Panc1 (cell line): ENCODE data around the gene SCAF1.

ENCODE experiments used
- POLR2AphosphoS5 ChIP-seq: IDR thresholded peaks from 2 replicates; pipeline ENCODE4 v1.6.1; 2012; ENCODE audit warnings: mild to moderate bottlenecking, low read depth, low read length, moderate library complexity
- SIN3A ChIP-seq: IDR thresholded peaks from 2 replicates; pipeline ENCODE4 v1.6.1; 2012; ENCODE audit warnings: low read depth, mild to moderate bottlenecking, low read length, moderate library complexity, borderline replicate concordance; ENCODE audit not compliant: insufficient read depth
- TF ChIP-seq, protein P1 (sequence below): fragments of 450-650 bp; IDR thresholded peaks from 2 replicates; pipeline ENCODE4 v1.5.1; 2017; ENCODE audit warnings: mild to moderate bottlenecking
- TF ChIP-seq, protein P2 (sequence below), 2 experiments: IDR thresholded peaks; 2 replicates each; pipeline ENCODE4 v1.6.1; 2011 to 2012; ENCODE audit warnings: low read depth in 2 of 2, control low read depth in 1 of 2, low read length in 1 of 2, mild to moderate bottlenecking in 1 of 2, moderate library complexity in 1 of 2; ENCODE audit not compliant: insufficient read depth in 1 of 2

DNA sequence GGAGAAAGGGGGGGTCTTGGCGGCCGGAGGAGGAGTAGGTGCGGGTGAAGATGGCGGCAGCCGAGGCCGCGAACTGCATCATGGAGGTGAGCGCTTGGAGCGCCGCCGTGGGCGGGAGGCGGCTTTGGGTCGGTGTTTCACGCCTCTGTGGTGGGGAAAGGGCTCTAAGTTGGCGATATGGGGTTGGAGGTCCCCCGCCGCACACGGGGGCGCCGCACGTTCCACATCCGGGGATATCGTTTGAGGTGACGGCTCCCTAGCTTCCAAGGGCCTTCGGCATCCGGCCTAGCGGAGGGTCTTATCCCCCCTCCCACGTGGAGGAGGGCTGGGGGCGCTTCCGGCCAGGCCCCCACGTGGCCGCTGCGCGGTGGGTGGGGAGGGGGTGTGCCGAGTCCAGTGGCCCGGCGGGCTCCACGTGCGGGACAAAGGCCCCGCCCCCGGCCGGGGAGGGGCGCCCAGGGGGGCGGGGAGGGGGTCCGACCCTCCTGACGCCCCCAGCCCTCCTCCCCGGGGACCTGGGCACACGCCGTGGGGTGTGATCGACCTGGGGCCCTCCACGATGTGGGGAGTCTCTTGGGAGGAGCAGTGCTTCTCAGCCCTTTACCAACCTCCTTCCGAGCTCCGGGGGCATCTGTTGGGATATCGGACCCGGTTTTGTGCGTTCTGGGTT lies 35.4 kb downstream of the SCAF1 start, which contains the start of gene PRMT1:
- TF ChIP-seq, protein P1, sequence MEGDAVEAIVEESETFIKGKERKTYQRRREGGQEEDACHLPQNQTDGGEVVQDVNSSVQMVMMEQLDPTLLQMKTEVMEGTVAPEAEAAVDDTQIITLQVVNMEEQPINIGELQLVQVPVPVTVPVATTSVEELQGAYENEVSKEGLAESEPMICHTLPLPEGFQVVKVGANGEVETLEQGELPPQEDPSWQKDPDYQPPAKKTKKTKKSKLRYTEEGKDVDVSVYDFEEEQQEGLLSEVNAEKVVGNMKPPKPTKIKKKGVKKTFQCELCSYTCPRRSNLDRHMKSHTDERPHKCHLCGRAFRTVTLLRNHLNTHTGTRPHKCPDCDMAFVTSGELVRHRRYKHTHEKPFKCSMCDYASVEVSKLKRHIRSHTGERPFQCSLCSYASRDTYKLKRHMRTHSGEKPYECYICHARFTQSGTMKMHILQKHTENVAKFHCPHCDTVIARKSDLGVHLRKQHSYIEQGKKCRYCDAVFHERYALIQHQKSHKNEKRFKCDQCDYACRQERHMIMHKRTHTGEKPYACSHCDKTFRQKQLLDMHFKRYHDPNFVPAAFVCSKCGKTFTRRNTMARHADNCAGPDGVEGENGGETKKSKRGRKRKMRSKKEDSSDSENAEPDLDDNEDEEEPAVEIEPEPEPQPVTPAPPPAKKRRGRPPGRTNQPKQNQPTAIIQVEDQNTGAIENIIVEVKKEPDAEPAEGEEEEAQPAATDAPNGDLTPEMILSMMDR, result no peak
- TF ChIP-seq, protein P2, sequence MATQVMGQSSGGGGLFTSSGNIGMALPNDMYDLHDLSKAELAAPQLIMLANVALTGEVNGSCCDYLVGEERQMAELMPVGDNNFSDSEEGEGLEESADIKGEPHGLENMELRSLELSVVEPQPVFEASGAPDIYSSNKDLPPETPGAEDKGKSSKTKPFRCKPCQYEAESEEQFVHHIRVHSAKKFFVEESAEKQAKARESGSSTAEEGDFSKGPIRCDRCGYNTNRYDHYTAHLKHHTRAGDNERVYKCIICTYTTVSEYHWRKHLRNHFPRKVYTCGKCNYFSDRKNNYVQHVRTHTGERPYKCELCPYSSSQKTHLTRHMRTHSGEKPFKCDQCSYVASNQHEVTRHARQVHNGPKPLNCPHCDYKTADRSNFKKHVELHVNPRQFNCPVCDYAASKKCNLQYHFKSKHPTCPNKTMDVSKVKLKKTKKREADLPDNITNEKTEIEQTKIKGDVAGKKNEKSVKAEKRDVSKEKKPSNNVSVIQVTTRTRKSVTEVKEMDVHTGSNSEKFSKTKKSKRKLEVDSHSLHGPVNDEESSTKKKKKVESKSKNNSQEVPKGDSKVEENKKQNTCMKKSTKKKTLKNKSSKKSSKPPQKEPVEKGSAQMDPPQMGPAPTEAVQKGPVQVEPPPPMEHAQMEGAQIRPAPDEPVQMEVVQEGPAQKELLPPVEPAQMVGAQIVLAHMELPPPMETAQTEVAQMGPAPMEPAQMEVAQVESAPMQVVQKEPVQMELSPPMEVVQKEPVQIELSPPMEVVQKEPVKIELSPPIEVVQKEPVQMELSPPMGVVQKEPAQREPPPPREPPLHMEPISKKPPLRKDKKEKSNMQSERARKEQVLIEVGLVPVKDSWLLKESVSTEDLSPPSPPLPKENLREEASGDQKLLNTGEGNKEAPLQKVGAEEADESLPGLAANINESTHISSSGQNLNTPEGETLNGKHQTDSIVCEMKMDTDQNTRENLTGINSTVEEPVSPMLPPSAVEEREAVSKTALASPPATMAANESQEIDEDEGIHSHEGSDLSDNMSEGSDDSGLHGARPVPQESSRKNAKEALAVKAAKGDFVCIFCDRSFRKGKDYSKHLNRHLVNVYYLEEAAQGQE (IDR thresholded peaks at IDR 0.05; ENCODE audit: insufficient read depth in 1 of 2, low read depth in 2 of 2, low read length in 1 of 2), result no peak
- TF ChIP-seq POLR2AphosphoS5 (peak; percentile 69; the same call in 1 of the 2 replicates), SIN3A (peak; percentile 65; the same call in 1 of the 2 replicates)
